ENCODE measurements around the gene R3HDML.

GRCh38 chr20:44364068-44364467 is 27.2 kb downstream of the R3HDML start:
- TF ChIP-seq YY1 (IDR thresholded peaks at IDR 0.05; ENCODE audit: insufficient read depth, insufficient read length) (no peak), ZNF274 (IDR thresholded peaks at IDR 0.05; ENCODE audit: low read depth, low read length) (no peak), SUZ12 (IDR thresholded peaks at IDR 0.05; ENCODE audit: extremely low read depth, insufficient read depth, insufficient read length) (no peak)
